Umbilical cord (tissue), 2 donors: Measurements from ENCODE around the gene CRHBP. TPM values are rescaled to one million over a fixed set of nuclear protein-coding genes. Genes with fewer than 3 reads are reported as not detected.

Experiments
- DNase-seq: peaks from one replicate; pipeline ENCODE4 v3.0.0-alpha.2; 2015; ENCODE audit warnings: low spot score
- total RNA-seq: library from RNA; depleted of rRNA; stranded (reverse); fragments of >200 nt; gene quantifications from one replicate; pipeline ENCODE4 v1.2.3, GENCODE V29; 2014; ENCODE audit warnings: low replicate concordance; ENCODE audit not compliant: insufficient read depth

Gene CRHBP
- total RNA-seq, 1 donor from 2014 or later: 0.96 TPM

DNA sequence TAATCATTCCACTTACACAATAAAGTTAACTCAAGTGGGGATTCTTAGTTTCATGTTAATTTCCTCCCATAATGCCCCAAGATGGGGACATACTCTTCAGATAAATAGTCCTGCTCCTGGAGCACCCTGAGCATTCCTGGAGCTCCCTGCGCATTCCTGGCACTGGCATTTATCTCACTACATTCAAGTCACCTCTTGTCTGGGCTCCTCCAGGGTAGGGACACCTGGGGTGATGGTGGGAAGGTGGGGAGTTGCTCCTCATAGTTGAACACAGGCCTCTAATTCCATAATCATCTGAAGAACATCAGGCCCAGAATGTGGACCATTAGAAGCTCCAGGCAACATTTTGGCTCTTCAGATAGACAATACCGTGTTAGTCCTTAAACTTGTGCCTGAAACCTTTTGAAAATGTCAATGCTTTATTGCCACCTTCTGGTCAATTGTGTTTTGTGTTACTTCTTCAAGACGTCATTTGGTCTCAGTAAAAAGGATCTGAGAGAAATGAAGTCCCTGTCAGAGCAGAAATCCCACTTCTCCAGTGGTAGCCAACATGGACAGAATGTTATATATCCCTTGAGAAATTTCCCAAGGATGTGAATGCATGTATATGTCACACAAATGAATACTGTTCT is 63.2 kb downstream of the CRHBP start:
- peak; percentile 41 for DNase-seq

DNA sequence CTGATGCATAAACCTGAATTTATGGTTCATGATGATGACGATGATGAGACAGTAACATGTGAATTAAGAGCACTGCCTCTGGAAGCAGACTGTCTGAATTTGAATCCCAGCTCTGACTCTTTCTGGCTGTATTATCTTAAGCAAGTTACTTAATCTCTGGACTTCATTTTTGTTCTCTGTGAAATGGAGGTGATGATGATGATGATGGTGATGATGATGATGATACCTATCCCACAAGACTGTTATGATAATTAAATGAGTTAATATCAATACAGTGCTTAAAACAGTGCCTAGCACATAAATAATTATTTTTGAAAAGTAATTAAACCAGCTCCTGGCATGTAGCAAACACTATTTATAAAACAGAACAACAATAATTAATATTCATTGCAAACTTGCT is 64.1 kb downstream of the CRHBP start:
- DNase-seq: no peak

DNA sequence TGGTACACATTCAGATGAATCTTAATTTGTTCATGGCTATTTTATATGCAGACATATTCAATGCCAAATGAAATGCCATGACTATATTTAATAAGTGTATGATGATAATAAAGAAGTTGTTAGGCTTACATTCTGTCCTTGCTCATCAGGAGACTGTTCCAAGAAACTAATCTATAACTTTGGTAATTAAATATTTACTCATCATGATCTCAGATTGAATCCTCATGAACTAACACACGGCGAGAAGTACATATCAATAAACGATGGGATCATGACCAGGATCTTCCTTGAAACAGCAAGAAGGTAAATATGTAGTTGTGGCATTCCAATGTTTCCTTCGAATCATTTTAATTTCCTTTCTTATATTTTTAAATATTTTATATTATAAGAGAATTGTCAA is 64.8 kb downstream of the CRHBP start:
- DNase-seq: no peak

Other genes with a start within 250 kb of the CRHBP start
- 13.5 TPM for gene F2R, start 236.9 kb upstream of the CRHBP start, total RNA-seq
- gene F2RL1, start 134.0 kb upstream of the CRHBP start, total RNA-seq: 3.9 TPM
- 4.3 TPM for gene S100Z, start 103.0 kb upstream of the CRHBP start, total RNA-seq
- gene AGGF1, start 77.4 kb downstream of the CRHBP start, total RNA-seq: 30.3 TPM
- gene ZBED3, start 134.2 kb downstream of the CRHBP start, total RNA-seq: 15.2 TPM